Keratinocyte (primary cell): ENCODE measurements around the gene ETFB. TPM values are rescaled to one million over a fixed set of nuclear protein-coding genes. Genes with fewer than 3 reads are reported as not detected.

ENCODE experiments used
- DNase-seq: peaks from one replicate; pipeline ENCODE4 v3.0.0-alpha.2; 2011; ENCODE audit warnings: low read depth, missing footprints, low spot score
- FAIRE-seq: peaks from 2 replicates; lab custom pipeline; 2011; peaks lifted over from hg19 to GRCh38; lab: Jason Lieb, UNC
- H2AFZ ChIP-seq: 2 replicates; pipeline ENCODE4 v1.6.0; 2012; ENCODE audit warnings: low read length, control low read depth, inconsistent platforms; ENCODE audit not compliant: control insufficient read depth
- H3K27ac ChIP-seq: 2 replicates; pipeline ENCODE4 v1.5.1; 2011; ENCODE audit warnings: low read length; ENCODE audit not compliant: control insufficient read depth, insufficient read depth
- H3K27me3 ChIP-seq: 3 replicates; pipeline ENCODE4 v1.6.0; 2011; ENCODE audit warnings: low read length; ENCODE audit not compliant: control insufficient read depth, insufficient read depth; ENCODE audit errors: extremely low read depth
- H3K36me3 ChIP-seq, 2 experiments: 2 replicates in 1 of 2; 3 replicates in 1 of 2; pipeline ENCODE4 v1.5.1; 2011; ENCODE audit warnings: low read length in 2 of 2, mild to moderate bottlenecking in 1 of 2; ENCODE audit not compliant: control insufficient read depth in 2 of 2, insufficient read depth in 2 of 2; ENCODE audit errors: extremely low read depth in 1 of 2
- H3K4me1 ChIP-seq: 3 replicates; pipeline ENCODE4 v1.5.1; 2011; ENCODE audit warnings: low read length; ENCODE audit not compliant: control insufficient read depth, insufficient read depth; ENCODE audit errors: extremely low read depth
- H3K4me2 ChIP-seq: 3 replicates; pipeline ENCODE4 v1.6.0; 2011; ENCODE audit warnings: low read depth, low read length; ENCODE audit not compliant: control insufficient read depth, insufficient read depth; ENCODE audit errors: extremely low read depth
- H3K4me3 ChIP-seq, 3 experiments: fragments of 200-600 bp in 1 of 3; sonication (generic) in 1 of 3; 2 replicates in 2 of 3; 3 replicates in 1 of 3; pipeline ENCODE4 v1.5.1; 2011 to 2016; ENCODE audit warnings: low read length in 3 of 3, mild to moderate bottlenecking in 3 of 3, control low read depth in 2 of 3, inconsistent platforms in 1 of 3, low read depth in 1 of 3, mixed read lengths in 1 of 3, mixed run types in 1 of 3, moderate library complexity in 1 of 3; ENCODE audit not compliant: control insufficient read depth in 2 of 3, insufficient read depth in 2 of 3; ENCODE audit errors: extremely low read depth in 1 of 3
- H3K79me2 ChIP-seq: 2 replicates; pipeline ENCODE4 v1.6.0; 2012; ENCODE audit warnings: low read length; ENCODE audit not compliant: control insufficient read depth, insufficient read depth
- H3K9ac ChIP-seq: 3 replicates; pipeline ENCODE4 v1.6.0; 2011; ENCODE audit warnings: low read length; ENCODE audit not compliant: control insufficient read depth, insufficient read depth; ENCODE audit errors: extremely low read depth
- H3K9me1 ChIP-seq: 3 replicates; pipeline ENCODE4 v1.6.0; 2011; ENCODE audit warnings: low read length; ENCODE audit not compliant: control insufficient read depth, insufficient read depth; ENCODE audit errors: extremely low read depth
- H3K9me3 ChIP-seq: 2 replicates; pipeline ENCODE4 v1.5.1; 2012; ENCODE audit warnings: low read depth, low read length; ENCODE audit not compliant: control insufficient read depth
- H4K20me1 ChIP-seq: 3 replicates; pipeline ENCODE4 v1.6.0; 2011; ENCODE audit warnings: low read length; ENCODE audit not compliant: control insufficient read depth, insufficient read depth; ENCODE audit errors: extremely low read depth
- CTCF ChIP-seq, 3 experiments: IDR thresholded peaks in 1 of 3; conservative IDR thresholded peaks in 1 of 3; optimal IDR thresholded peaks in 1 of 3; 2 replicates in 2 of 3; 3 replicates in 1 of 3; pipeline versions ENCODE3 to v1.5.1; 2011; ENCODE audit warnings: low read length in 3 of 3, mild to moderate bottlenecking in 3 of 3, moderate library complexity in 2 of 3, control low read depth in 1 of 3, inconsistent platforms in 1 of 3; ENCODE audit not compliant: insufficient read depth in 2 of 3; ENCODE audit errors: extremely low read depth in 1 of 3
- EZH2 ChIP-seq: IDR thresholded peaks from one replicate; pipeline ENCODE4 v1.6.1; 2012; ENCODE audit warnings: inconsistent platforms, mild to moderate bottlenecking, low read length, moderate library complexity
- dilution Hi-C: fragments of 300-500 bp; cut with MboI; formaldehyde crosslinking; loops from one replicate; pipeline ENCODE4 v1.7.0; 2020; ENCODE audit warnings: low sequenced_read_pairs; ENCODE audit not compliant: extremely low pct_ligation_motif_present
- polyA plus RNA-seq, 5 experiments: library from polyadenylated mRNA; depleted of rRNA in 3 of 5; stranded (reverse) in 3 of 5; stranded (forward) in 1 of 5; unstranded in 1 of 5; fragments of >200 nt; gene quantifications; 1 replicate in 1 of 5; 2 replicates in 3 of 5; 3 replicates in 1 of 5; pipeline versions ENCODE4 v1.2.1 to v1.2.3, GENCODE V29; 2011 to 2012; ENCODE audit warnings: missing spikeins in 2 of 5, low read depth in 1 of 5, low replicate concordance in 1 of 5

ETFB gene
- polyA plus RNA-seq, 1 donor (not counting 4 experiments of a cell fraction or from before 2014, with no cell fraction given), result 95.2 TPM

GRCh38 chr19:51338563-51339312 lies 27.4 kb downstream of the ETFB start:
- Histone ChIP-seq H3K27me3 (no peaks in the 10 kb centered on the region), H3K4me3 (peak overlapping the region; percentile 62 to 80 (median 75)), H3K9ac (peak overlapping the region; percentile 49), H2AFZ (peak overlapping the region; percentile 81), H3K4me2 (peak overlapping the region; percentile 84), H3K79me2 (no peaks in the 10 kb centered on the region), H3K4me1 (peaks cover 8% of the 10 kb centered on the region), H4K20me1 (no peaks in the 10 kb centered on the region), H3K9me3 (no peaks in the 10 kb centered on the region), H3K27ac (peak overlapping the region; percentile 44), H3K36me3 (no peaks in the 10 kb centered on the region), H3K9me1 (no peaks in the 10 kb centered on the region)
- FAIRE-seq (no peak), DNase-seq (no peak)
- dilution Hi-C loops, result no loop called here
- TF ChIP-seq EZH2 (no peak), CTCF (optimal IDR thresholded peaks at IDR 0.05 in 1 of 3, IDR thresholded peaks at IDR 0.05 in 1 of 3, conservative IDR thresholded peaks at IDR 0.05 in 1 of 3; ENCODE audit: extremely low read depth in 1 of 3, insufficient read depth in 2 of 3, low read length in 3 of 3) (peak; percentile 70 to 96 (median 83))

- H3K9me1 ChIP-seq, result no peaks in the 10 kb centered on the region
- TF ChIP-seq CTCF (optimal IDR thresholded peaks at IDR 0.05 in 1 of 3, IDR thresholded peaks at IDR 0.05 in 1 of 3, conservative IDR thresholded peaks at IDR 0.05 in 1 of 3; ENCODE audit: extremely low read depth in 1 of 3, insufficient read depth in 2 of 3, low read length in 3 of 3), result no peak
- TF ChIP-seq EZH2, result no peak
- no peak overlapping the region for H2AFZ ChIP-seq
- no peaks in the 10 kb centered on the region for H3K36me3 ChIP-seq
- dilution Hi-C loops, result no loop called here
- no peak for FAIRE-seq
- no peak overlapping the region for H3K9ac ChIP-seq
- peaks cover 8% of the 10 kb centered on the region for H3K4me1 ChIP-seq
- peak overlapping the region; percentile 84 for H3K4me2 ChIP-seq
- H3K4me3 ChIP-seq, result no peak overlapping the region
- no peaks in the 10 kb centered on the region for H3K9me3 ChIP-seq
- H3K27ac ChIP-seq, result no peak overlapping the region
- DNase-seq, result no peak
- no peaks in the 10 kb centered on the region for H3K79me2 ChIP-seq
- H4K20me1 ChIP-seq, result no peaks in the 10 kb centered on the region
- H3K27me3 ChIP-seq, result no peaks in the 10 kb centered on the region
Observed at GRCh38 chr19:51337861-51338562, 28.2 kb downstream of the ETFB start.
